Skeletal muscle tissue (tissue), 4 donors: Measurements from ENCODE around the gene PPL. TPM values are rescaled to one million over a fixed set of nuclear protein-coding genes. Genes with fewer than 3 reads are reported as not detected.
A peak's percentile ranks its signal among the peaks of the same experiment; 100 is the strongest.

ENCODE experiments used
- H3K27ac ChIP-seq: one replicate; pipeline ENCODE4 v1.7.0; 2013; ENCODE audit warnings: mild to moderate bottlenecking, low read depth, low read length, inconsistent platforms
- H3K27me3 ChIP-seq, 3 donors: one replicate each; pipeline ENCODE4 v1.7.0; 2013; ENCODE audit warnings: low read length in 3 of 3; ENCODE audit not compliant: control insufficient read depth in 3 of 3, insufficient read depth in 3 of 3
- H3K36me3 ChIP-seq, 3 donors: one replicate each; pipeline ENCODE4 v1.7.0; 2013; ENCODE audit warnings: low read length in 3 of 3; ENCODE audit not compliant: control insufficient read depth in 3 of 3, insufficient read depth in 3 of 3
- H3K4me1 ChIP-seq, 3 donors: one replicate each; pipeline ENCODE4 v1.7.0; 2013; ENCODE audit warnings: low read length in 3 of 3, mild to moderate bottlenecking in 3 of 3; ENCODE audit not compliant: control insufficient read depth in 3 of 3, insufficient read depth in 3 of 3
- H3K4me3 ChIP-seq, 3 donors: one replicate each; pipeline ENCODE4 v1.7.0; 2013; ENCODE audit warnings: low read length in 3 of 3
- H3K9ac ChIP-seq, 3 donors: one replicate each; pipeline ENCODE4 v1.7.0; 2013; ENCODE audit warnings: low read length in 3 of 3, mild to moderate bottlenecking in 3 of 3, moderate library complexity in 2 of 3, low read depth in 1 of 3
- H3K9me3 ChIP-seq, 3 donors: one replicate each; pipeline ENCODE4 v1.7.0; 2013; ENCODE audit warnings: low read length in 3 of 3; ENCODE audit not compliant: control insufficient read depth in 3 of 3
- total RNA-seq: library from RNA; depleted of rRNA; stranded (reverse); fragments of >200 nt; gene quantifications from one replicate; pipeline ENCODE4 v1.2.3, GENCODE V29; 2014
- donor health status: Osteomylitis.

PPL gene
- total RNA-seq, 1 donor from 2014 or later, result 1.6 TPM

- H3K9ac ChIP-seq, result no peak overlapping the region
- no peak overlapping the region for H3K4me3 ChIP-seq
- H3K4me1 ChIP-seq, result peaks cover 19 to 22% (median 19%) of the 10 kb centered on the region in 3 donors
- peaks cover 38 to 72% (median 66%) of the 10 kb centered on the region in 3 donors for H3K36me3 ChIP-seq
- no peaks in the 10 kb centered on the region for H3K27me3 ChIP-seq
- H3K9me3 ChIP-seq, result no peaks in the 10 kb centered on the region
- H3K27ac ChIP-seq, result no peak overlapping the region
These were observed 97.0 kb downstream of the PPL start for GRCh38 chr16:4839942-4840341.

- Histone ChIP-seq H3K9ac (no peak overlapping the region), H3K9me3 (no peaks in the 10 kb centered on the region), H3K27me3 (no peaks in the 10 kb centered on the region), H3K27ac (no peak overlapping the region), H3K36me3 (peaks cover 23 to 69% (median 56%) of the 10 kb centered on the region in 3 donors), H3K4me1 (peaks cover 19 to 33% (median 28%) of the 10 kb centered on the region in 3 donors), H3K4me3 (no peak overlapping the region)
These were observed 99.0 kb downstream of the PPL start for GRCh38 chr16:4837733-4838501.

- Histone ChIP-seq H3K27ac (no peak overlapping the region), H3K36me3 (peaks cover 28 to 71% (median 59%) of the 10 kb centered on the region in 3 donors), H3K4me3 (no peak overlapping the region), H3K9ac (peak overlapping the region in 1 of 3 donors; percentile 10), H3K27me3 (no peaks in the 10 kb centered on the region), H3K4me1 (peaks cover 19 to 37% (median 32%) of the 10 kb centered on the region in 3 donors), H3K9me3 (no peaks in the 10 kb centered on the region)
These were observed 100.2 kb downstream of the PPL start for GRCh38 chr16:4836727-4837126.

- H3K4me1 ChIP-seq, result peaks cover 36 to 57% (median 52%) of the 10 kb centered on the region in 3 donors
- no peak overlapping the region for H3K9ac ChIP-seq
- H3K27me3 ChIP-seq, result no peaks in the 10 kb centered on the region
- no peaks in the 10 kb centered on the region for H3K9me3 ChIP-seq
- H3K4me3 ChIP-seq, result no peak overlapping the region
- peaks cover 32 to 65% (median 59%) of the 10 kb centered on the region in 3 donors for H3K36me3 ChIP-seq
- H3K27ac ChIP-seq, result no peak overlapping the region
These were observed 103.4 kb downstream of the PPL start for GRCh38 chr16:4833584-4833983.

- Histone ChIP-seq H3K4me1 (peaks cover 40 to 62% (median 58%) of the 10 kb centered on the region in 3 donors), H3K27ac (no peak overlapping the region), H3K36me3 (peaks cover 29 to 63% (median 56%) of the 10 kb centered on the region in 3 donors), H3K4me3 (no peak overlapping the region), H3K27me3 (no peaks in the 10 kb centered on the region), H3K9me3 (no peaks in the 10 kb centered on the region), H3K9ac (no peak overlapping the region)
These were observed 104.1 kb downstream of the PPL start for GRCh38 chr16:4832698-4833343.

Other genes with a start within 250 kb of the PPL start
- 28.2 TPM for gene NUDT16L1, start 243.6 kb downstream of the PPL start, total RNA-seq
- 15.1 TPM for gene ANKS3, start 202.9 kb downstream of the PPL start, total RNA-seq
- 0.52 TPM for gene DNAAF8, start 202.6 kb downstream of the PPL start, total RNA-seq
- 6.8 TPM for gene ZNF500, start 170.0 kb downstream of the PPL start, total RNA-seq
- gene SEPTIN12, start 148.8 kb downstream of the PPL start, total RNA-seq, result not detected
- gene SMIM22, start 141.8 kb downstream of the PPL start, total RNA-seq, result not detected
- gene ROGDI, start 134.5 kb downstream of the PPL start, total RNA-seq, result 13.0 TPM
- 25.1 TPM for gene GLYR1, start 89.9 kb downstream of the PPL start, total RNA-seq
- gene UBN1, start 89.7 kb downstream of the PPL start, total RNA-seq, result 11.0 TPM
- gene SEC14L5, start 21.2 kb upstream of the PPL start, total RNA-seq, result 1.0 TPM
- 5.2 TPM for gene NAGPA, start 96.8 kb upstream of the PPL start, total RNA-seq
- gene C16orf89, start 128.8 kb upstream of the PPL start, total RNA-seq, result 2.1 TPM
- gene ALG1, start 134.7 kb upstream of the PPL start, total RNA-seq, result 13.6 TPM
- 5.7 TPM for gene EEF2KMT, start 160.6 kb upstream of the PPL start, total RNA-seq